ENCODE measurements around the gene ZNF518A.

DNA sequence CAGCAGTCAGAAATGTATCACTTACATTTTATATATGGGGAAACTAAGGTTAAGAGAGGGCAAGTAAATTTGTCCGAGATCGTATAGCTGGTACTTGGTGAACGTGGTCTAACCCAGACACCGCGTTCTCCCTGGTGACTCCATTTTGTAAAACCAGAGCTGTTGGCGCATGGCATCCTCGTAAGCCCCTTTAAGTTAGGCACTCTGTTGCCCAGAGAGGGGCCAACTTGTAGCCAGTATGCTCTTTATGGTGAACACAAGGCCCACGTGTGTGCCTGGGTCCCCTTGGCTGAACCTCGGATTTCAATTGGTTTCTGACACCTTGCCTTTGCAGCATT is 39.7 kb upstream of the ZNF518A start:
- TF ChIP-seq, protein P1, sequence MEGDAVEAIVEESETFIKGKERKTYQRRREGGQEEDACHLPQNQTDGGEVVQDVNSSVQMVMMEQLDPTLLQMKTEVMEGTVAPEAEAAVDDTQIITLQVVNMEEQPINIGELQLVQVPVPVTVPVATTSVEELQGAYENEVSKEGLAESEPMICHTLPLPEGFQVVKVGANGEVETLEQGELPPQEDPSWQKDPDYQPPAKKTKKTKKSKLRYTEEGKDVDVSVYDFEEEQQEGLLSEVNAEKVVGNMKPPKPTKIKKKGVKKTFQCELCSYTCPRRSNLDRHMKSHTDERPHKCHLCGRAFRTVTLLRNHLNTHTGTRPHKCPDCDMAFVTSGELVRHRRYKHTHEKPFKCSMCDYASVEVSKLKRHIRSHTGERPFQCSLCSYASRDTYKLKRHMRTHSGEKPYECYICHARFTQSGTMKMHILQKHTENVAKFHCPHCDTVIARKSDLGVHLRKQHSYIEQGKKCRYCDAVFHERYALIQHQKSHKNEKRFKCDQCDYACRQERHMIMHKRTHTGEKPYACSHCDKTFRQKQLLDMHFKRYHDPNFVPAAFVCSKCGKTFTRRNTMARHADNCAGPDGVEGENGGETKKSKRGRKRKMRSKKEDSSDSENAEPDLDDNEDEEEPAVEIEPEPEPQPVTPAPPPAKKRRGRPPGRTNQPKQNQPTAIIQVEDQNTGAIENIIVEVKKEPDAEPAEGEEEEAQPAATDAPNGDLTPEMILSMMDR (IDR thresholded peaks at IDR 0.05) = no peak
- TF ChIP-seq POLR2AphosphoS5 (IDR thresholded peaks at IDR 0.05; ENCODE audit: low read depth, low read length) (no peak), SIN3A (IDR thresholded peaks at IDR 0.05; ENCODE audit: borderline replicate concordance, insufficient read depth, low read depth, low read length) (no peak), TCF7L2 (IDR thresholded peaks at IDR 0.05; ENCODE audit: low read depth, low read length) (no peak)
- TF ChIP-seq, protein P2, sequence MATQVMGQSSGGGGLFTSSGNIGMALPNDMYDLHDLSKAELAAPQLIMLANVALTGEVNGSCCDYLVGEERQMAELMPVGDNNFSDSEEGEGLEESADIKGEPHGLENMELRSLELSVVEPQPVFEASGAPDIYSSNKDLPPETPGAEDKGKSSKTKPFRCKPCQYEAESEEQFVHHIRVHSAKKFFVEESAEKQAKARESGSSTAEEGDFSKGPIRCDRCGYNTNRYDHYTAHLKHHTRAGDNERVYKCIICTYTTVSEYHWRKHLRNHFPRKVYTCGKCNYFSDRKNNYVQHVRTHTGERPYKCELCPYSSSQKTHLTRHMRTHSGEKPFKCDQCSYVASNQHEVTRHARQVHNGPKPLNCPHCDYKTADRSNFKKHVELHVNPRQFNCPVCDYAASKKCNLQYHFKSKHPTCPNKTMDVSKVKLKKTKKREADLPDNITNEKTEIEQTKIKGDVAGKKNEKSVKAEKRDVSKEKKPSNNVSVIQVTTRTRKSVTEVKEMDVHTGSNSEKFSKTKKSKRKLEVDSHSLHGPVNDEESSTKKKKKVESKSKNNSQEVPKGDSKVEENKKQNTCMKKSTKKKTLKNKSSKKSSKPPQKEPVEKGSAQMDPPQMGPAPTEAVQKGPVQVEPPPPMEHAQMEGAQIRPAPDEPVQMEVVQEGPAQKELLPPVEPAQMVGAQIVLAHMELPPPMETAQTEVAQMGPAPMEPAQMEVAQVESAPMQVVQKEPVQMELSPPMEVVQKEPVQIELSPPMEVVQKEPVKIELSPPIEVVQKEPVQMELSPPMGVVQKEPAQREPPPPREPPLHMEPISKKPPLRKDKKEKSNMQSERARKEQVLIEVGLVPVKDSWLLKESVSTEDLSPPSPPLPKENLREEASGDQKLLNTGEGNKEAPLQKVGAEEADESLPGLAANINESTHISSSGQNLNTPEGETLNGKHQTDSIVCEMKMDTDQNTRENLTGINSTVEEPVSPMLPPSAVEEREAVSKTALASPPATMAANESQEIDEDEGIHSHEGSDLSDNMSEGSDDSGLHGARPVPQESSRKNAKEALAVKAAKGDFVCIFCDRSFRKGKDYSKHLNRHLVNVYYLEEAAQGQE (IDR thresholded peaks at IDR 0.05; ENCODE audit: insufficient read depth in 1 of 2, low read depth in 2 of 2, low read length in 1 of 2) = no peak
